ENCODE data around the gene ANO5. TPM values are rescaled to one million over a fixed set of nuclear protein-coding genes. Genes with fewer than 3 reads are reported as not detected.
"Not testable (repeated sequence)": the region's sequence is repeated elsewhere in the genome, so short reads cannot be mapped to it uniquely, and the experiment has no call there.

ANO5 gene
- total RNA-seq, 2 experiments from 2014 or later, result not detected

DNA sequence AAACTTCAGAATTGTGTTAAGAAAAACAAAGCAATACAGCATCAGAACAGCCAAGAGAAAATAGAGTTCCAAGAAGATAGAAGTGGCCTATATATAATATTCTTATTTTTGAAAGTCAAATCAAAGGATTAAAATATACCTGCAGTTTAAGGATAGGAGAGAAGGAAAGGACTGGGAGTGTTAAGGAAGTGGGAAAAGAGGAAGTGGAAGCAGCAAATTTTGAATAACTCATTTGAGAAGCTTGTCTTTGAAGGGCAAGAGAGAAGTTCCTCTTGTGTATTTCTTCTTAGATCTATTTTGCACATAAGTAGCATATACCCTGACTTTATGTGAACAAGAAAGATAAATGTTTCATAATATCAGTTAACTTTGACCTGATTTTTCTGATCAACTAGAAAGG, 82.7 kb downstream of the ANO5 start:
- H3K9me2 ChIP-seq (ENCODE audit: insufficient read depth, low read length), result no peaks in the 10 kb centered on the region
- H4K20me1 ChIP-seq (ENCODE audit: insufficient read depth, low read length), result no peaks in the 10 kb centered on the region
- no peak overlapping the region for H3K4me3 ChIP-seq (ENCODE audit: low read depth, low read length, poor library complexity, severe bottlenecking)
- no peak for DNase-seq (ENCODE audit: low spot score)
- intact Hi-C loops (cut with micrococcal nuclease; ENCODE audit: unreplicated experiment), result no loop called here
- no peak overlapping the region for H2AFZ ChIP-seq (ENCODE audit: low read length)
- BruUV-seq (replicated peaks), result no TSS peak
- H3K4me2 ChIP-seq (ENCODE audit: low read length), result no peak overlapping the region
- ChIA-PET CTCF (ENCODE audit: unreplicated experiment) (no interaction called here), POLR2A (no interaction called here)
- no peaks in the 10 kb centered on the region for H3K79me2 ChIP-seq (ENCODE audit: insufficient read depth, low read depth, low read length)
- H3K9me3 ChIP-seq (ENCODE audit: low read length), result no peaks in the 10 kb centered on the region
- no peak for TF ChIP-seq EZH2phosphoT487 (IDR thresholded peaks at IDR 0.05; ENCODE audit: borderline replicate concordance, low read depth, low read length)
- TF ChIP-seq CTCF (conservative IDR thresholded peaks at IDR 0.05; ENCODE audit: low read length), result no peak
- no peaks in the 10 kb centered on the region for H3K4me1 ChIP-seq (ENCODE audit: insufficient read depth, low read length, poor library complexity, severe bottlenecking)
- no peaks in the 10 kb centered on the region for H3K36me3 ChIP-seq (ENCODE audit: insufficient read depth, low read length)
- H3K27ac ChIP-seq (ENCODE audit: low read depth, low read length, poor library complexity, severe bottlenecking), result no peak overlapping the region

- ChIA-PET POLR2A (no interaction called here), CTCF (ENCODE audit: unreplicated experiment) (no interaction called here)
- Histone ChIP-seq H3K4me3 (ENCODE audit: low read depth, low read length, poor library complexity, severe bottlenecking) (no peak overlapping the region), H2AFZ (ENCODE audit: low read length) (no peak overlapping the region), H3K27ac (ENCODE audit: low read depth, low read length, poor library complexity, severe bottlenecking) (no peak overlapping the region), H3K4me1 (ENCODE audit: insufficient read depth, low read length, poor library complexity, severe bottlenecking) (no peaks in the 10 kb centered on the region), H3K9me3 (ENCODE audit: low read length) (no peaks in the 10 kb centered on the region), H3K36me3 (ENCODE audit: insufficient read depth, low read length) (no peaks in the 10 kb centered on the region), H3K79me2 (ENCODE audit: insufficient read depth, low read depth, low read length) (no peaks in the 10 kb centered on the region), H3K9me2 (ENCODE audit: insufficient read depth, low read length) (no peaks in the 10 kb centered on the region), H4K20me1 (ENCODE audit: insufficient read depth, low read length) (no peaks in the 10 kb centered on the region), H3K4me2 (ENCODE audit: low read length) (no peak overlapping the region)
- intact Hi-C loops (cut with micrococcal nuclease; ENCODE audit: unreplicated experiment), result no loop called here
- BruUV-seq (replicated peaks), result no TSS peak
- TF ChIP-seq CTCF (conservative IDR thresholded peaks at IDR 0.05; ENCODE audit: low read length), result no peak
- TF ChIP-seq EZH2phosphoT487 (IDR thresholded peaks at IDR 0.05; ENCODE audit: borderline replicate concordance, low read depth, low read length), result no peak
- DNase-seq (ENCODE audit: low spot score), result no peak
These were observed 83.7 kb downstream of the ANO5 start for GRCh38 chr11:22276535-22276934.

DNA sequence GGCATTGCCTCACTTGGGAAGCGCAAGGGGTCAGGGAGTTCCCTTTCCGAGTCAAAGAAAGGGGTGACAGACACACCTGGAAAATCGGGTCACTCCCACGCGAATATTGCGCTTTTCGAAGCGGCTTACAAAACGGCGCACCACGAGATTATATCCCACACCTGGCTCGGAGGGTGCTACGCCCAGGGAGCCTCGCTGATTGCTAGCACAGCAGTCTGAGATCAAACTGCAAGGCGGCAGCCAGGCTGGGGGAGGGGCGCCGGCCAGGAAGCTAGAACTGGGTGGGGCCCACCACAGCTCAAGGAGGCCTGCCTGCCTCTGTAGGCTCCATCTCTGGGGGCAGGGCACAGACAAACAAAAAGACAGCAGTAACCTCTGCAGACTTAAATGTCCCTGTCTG, 92.1 kb downstream of the ANO5 start:
- BruUV-seq (replicated peaks); H3K9me3 ChIP-seq (ENCODE audit: low read length); H3K4me1 ChIP-seq (ENCODE audit: insufficient read depth, low read length, poor library complexity, severe bottlenecking); H3K27ac ChIP-seq (ENCODE audit: low read depth, low read length, poor library complexity, severe bottlenecking); H3K4me3 ChIP-seq (ENCODE audit: low read depth, low read length, poor library complexity, severe bottlenecking); DNase-seq (ENCODE audit: low spot score); H3K36me3 ChIP-seq (ENCODE audit: insufficient read depth, low read length); H2AFZ ChIP-seq (ENCODE audit: low read length); POLR2A ChIA-PET; H3K9me2 ChIP-seq (ENCODE audit: insufficient read depth, low read length); intact Hi-C loops (cut with micrococcal nuclease; ENCODE audit: unreplicated experiment); CTCF ChIA-PET (ENCODE audit: unreplicated experiment); H3K4me2 ChIP-seq (ENCODE audit: low read length); H3K79me2 ChIP-seq (ENCODE audit: insufficient read depth, low read depth, low read length); H4K20me1 ChIP-seq (ENCODE audit: insufficient read depth, low read length): not testable (repeated sequence)

Data from OCI-LY7 (cell line).